ENCODE data around the gene PTCH2. TPM values are rescaled to one million over a fixed set of nuclear protein-coding genes. Genes with fewer than 3 reads are reported as not detected.

Gene PTCH2
- total RNA-seq, 2 donors from 2014 or later, result 1.5 to 1.6 TPM

DNA sequence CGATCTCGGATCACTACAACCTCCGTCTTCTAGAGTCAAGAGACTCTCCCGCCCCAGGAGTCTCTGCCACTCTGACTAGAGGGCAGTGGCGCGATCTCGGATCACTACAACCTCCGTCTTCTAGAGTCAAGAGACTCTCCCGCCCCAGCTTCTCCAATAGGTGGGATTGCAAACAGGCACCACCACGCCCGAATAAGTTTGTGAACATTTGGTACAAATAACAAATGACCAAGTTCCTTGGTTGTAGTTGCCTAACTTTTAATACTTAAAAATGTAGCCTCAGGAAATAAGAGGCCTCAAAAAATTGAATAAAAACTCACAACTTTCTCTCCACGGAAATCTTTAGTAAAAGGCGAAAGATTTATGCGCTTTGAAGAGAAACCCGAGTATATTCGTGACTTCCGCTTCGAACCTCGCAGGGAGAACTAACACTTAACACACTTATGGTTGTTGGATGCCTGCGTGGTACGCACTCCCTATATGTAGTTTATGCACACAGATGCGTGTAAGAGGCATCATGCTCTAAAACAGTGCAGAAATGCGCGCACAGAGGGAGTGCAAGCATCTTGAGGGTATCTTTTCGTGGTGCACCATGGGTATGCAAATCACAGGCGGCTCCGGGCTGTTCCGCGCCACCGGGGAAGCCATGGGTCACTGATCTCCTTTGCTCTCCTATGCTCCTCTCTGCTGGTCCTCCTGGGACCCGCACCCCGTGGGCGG, 23.3 kb downstream of the PTCH2 start:
- peak overlapping the region; percentile 78 for H3K4me3 ChIP-seq (ENCODE audit: low read length)
- Mint-ChIP-seq H3K4me1 (peaks cover 27% of the 10 kb centered on the region), H3K36me3 (ENCODE audit: low read depth) (peaks cover 3% of the 10 kb centered on the region), H3K4me3 (peak overlapping the region; percentile 65), H3K9me3 (no peaks in the 10 kb centered on the region), H3K27me3 (ENCODE audit: insufficient read depth) (peaks cover 5% of the 10 kb centered on the region), H3K27ac (peak overlapping the region; percentile 100)
- WGBS, 2 experiments (ENCODE audit: insufficient coverage in 1 of 2, insufficient read length in 1 of 2), result 1 to 4% methylated on average over 22 to 33 of the region's 33 CpGs
- H3K27me3 ChIP-seq (ENCODE audit: control insufficient read depth, insufficient read depth, low read length, poor library complexity, severe bottlenecking), result no peaks in the 10 kb centered on the region
- DNase-seq, result peak; percentile 97
- no peaks in the 10 kb centered on the region for H3K4me1 ChIP-seq (ENCODE audit: control insufficient read depth, insufficient read depth, low read length)
- H3K27ac ChIP-seq (ENCODE audit: low read depth, low read length), result peak overlapping the region; percentile 99
- no peaks in the 10 kb centered on the region for H3K36me3 ChIP-seq (ENCODE audit: control insufficient read depth, insufficient read depth, low read length)
- H3K9me3 ChIP-seq (ENCODE audit: control insufficient read depth, low read length), result no peaks in the 10 kb centered on the region
- H3K9ac ChIP-seq (ENCODE audit: extremely low read depth, low read length, poor library complexity, severe bottlenecking), result peak overlapping the region; percentile 99
- TF ChIP-seq, protein P1, sequence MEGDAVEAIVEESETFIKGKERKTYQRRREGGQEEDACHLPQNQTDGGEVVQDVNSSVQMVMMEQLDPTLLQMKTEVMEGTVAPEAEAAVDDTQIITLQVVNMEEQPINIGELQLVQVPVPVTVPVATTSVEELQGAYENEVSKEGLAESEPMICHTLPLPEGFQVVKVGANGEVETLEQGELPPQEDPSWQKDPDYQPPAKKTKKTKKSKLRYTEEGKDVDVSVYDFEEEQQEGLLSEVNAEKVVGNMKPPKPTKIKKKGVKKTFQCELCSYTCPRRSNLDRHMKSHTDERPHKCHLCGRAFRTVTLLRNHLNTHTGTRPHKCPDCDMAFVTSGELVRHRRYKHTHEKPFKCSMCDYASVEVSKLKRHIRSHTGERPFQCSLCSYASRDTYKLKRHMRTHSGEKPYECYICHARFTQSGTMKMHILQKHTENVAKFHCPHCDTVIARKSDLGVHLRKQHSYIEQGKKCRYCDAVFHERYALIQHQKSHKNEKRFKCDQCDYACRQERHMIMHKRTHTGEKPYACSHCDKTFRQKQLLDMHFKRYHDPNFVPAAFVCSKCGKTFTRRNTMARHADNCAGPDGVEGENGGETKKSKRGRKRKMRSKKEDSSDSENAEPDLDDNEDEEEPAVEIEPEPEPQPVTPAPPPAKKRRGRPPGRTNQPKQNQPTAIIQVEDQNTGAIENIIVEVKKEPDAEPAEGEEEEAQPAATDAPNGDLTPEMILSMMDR (conservative IDR thresholded peaks at IDR 0.05), result no peak

DNA sequence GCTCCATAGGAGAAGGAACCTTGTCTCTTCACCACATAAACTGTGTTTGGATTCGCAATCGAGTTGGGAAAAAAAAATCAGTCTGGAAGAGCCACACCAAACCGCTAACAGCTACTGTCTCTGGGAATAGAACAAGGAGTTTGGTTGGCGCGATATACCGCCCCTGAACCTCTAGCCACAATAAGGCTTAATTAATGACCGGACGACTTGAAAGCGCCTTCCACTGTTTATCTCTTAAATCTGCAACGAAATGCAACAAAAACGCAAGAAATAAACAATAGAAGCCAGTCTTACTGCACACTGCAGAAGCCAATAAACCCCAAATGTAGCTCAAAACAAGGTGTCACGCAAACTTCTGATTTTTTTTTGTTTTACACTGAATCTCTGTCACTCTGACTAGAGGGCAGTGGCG, 23.9 kb downstream of the PTCH2 start:
- Mint-ChIP-seq H3K36me3 (ENCODE audit: low read depth) (peaks cover 4% of the 10 kb centered on the region), H3K4me1 (peaks cover 27% of the 10 kb centered on the region), H3K4me3 (peak overlapping the region; percentile 65), H3K27me3 (ENCODE audit: insufficient read depth) (peaks cover 5% of the 10 kb centered on the region), H3K9me3 (no peaks in the 10 kb centered on the region), H3K27ac (peak overlapping the region; percentile 100)
- peak overlapping the region; percentile 99 for H3K27ac ChIP-seq (ENCODE audit: low read depth, low read length)
- H3K36me3 ChIP-seq (ENCODE audit: control insufficient read depth, insufficient read depth, low read length), result no peaks in the 10 kb centered on the region
- H3K9ac ChIP-seq (ENCODE audit: extremely low read depth, low read length, poor library complexity, severe bottlenecking), result peak overlapping the region; percentile 99
- WGBS, 2 experiments (ENCODE audit: insufficient coverage in 1 of 2, insufficient read length in 1 of 2), result 38 to 47% methylated on average over 13 of the region's 13 CpGs
- TF ChIP-seq, protein P1 (conservative IDR thresholded peaks at IDR 0.05), result peak; percentile 34
- H3K9me3 ChIP-seq (ENCODE audit: control insufficient read depth, low read length), result no peaks in the 10 kb centered on the region
- H3K4me3 ChIP-seq (ENCODE audit: low read length), result peak overlapping the region; percentile 44
- peak; percentile 72 for DNase-seq
- no peaks in the 10 kb centered on the region for H3K4me1 ChIP-seq (ENCODE audit: control insufficient read depth, insufficient read depth, low read length)
- H3K27me3 ChIP-seq (ENCODE audit: control insufficient read depth, insufficient read depth, low read length, poor library complexity, severe bottlenecking), result no peaks in the 10 kb centered on the region

DNA sequence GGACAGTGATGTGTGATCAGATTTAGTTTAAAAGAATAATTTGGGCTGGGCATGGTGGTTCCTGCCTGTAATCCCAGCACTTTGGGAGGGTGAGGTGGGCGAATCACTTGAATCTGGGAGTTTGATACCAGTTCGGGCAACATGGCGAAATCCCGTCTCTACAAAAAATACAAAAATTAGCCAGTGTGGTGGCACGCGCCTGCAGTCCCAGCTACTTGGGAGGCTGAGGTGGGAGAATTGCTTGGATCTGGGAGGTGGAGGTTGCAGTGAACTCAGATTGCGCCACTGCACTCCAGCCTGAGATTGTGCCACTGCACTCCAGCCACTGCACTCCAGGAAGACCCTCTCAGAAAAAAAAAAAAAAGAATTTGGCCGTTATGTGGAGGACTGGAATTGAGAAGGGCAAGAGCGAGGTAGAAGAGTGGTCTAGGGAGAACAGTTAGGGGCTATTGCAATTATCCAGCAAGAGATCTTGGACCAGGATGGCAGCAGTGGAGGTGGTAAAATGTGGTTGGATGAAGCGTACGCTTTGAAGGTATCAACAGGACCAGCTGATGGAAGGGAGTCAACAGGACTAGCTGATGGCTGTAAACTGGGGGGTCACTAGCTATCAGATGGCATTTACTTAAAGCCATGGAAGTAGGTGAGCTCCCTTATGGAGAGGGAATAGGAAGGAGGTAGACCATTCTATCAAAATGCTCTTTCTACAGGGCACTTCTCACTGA, 25.1 kb downstream of the PTCH2 start:
- H3K27me3 Mint-ChIP-seq (ENCODE audit: insufficient read depth), result peaks cover 5% of the 10 kb centered on the region
- Histone ChIP-seq H3K4me3 (ENCODE audit: low read length) (no peak overlapping the region), H3K4me1 (ENCODE audit: control insufficient read depth, insufficient read depth, low read length) (no peaks in the 10 kb centered on the region), H3K9ac (ENCODE audit: extremely low read depth, low read length, poor library complexity, severe bottlenecking) (no peak overlapping the region), H3K36me3 (ENCODE audit: control insufficient read depth, insufficient read depth, low read length) (no peaks in the 10 kb centered on the region), H3K27me3 (ENCODE audit: control insufficient read depth, insufficient read depth, low read length, poor library complexity, severe bottlenecking) (no peaks in the 10 kb centered on the region), H3K9me3 (ENCODE audit: control insufficient read depth, low read length) (no peaks in the 10 kb centered on the region), H3K27ac (ENCODE audit: low read depth, low read length) (no peak overlapping the region)
- TF ChIP-seq, protein P1 (conservative IDR thresholded peaks at IDR 0.05), result no peak
- no peak for DNase-seq
- 87 to 94% methylated on average over 10 to 11 of the region's 11 CpGs for WGBS, 2 experiments (ENCODE audit: insufficient coverage in 1 of 2, insufficient read length in 1 of 2)
- H3K4me3 Mint-ChIP-seq, result no peak overlapping the region
- H3K4me1 Mint-ChIP-seq, result peaks cover 27% of the 10 kb centered on the region
- H3K36me3 Mint-ChIP-seq (ENCODE audit: low read depth), result peaks cover 4% of the 10 kb centered on the region
- H3K27ac Mint-ChIP-seq, result no peak overlapping the region
- no peaks in the 10 kb centered on the region for H3K9me3 Mint-ChIP-seq

Measured in endodermal cell (in vitro differentiated cells).